ENCODE data around the gene THADA.
"Not testable (repeated sequence)": the region's sequence is repeated elsewhere in the genome, so short reads cannot be mapped to it uniquely, and the experiment has no call there.

Gene THADA

GRCh38 chr2:43199492-43200488, 396.0 kb downstream of the THADA start:
- DNase-seq = peak; percentile 54

GRCh38 chr2:43198263-43198662, 397.6 kb downstream of the THADA start:
- DNase-seq = no peak

GRCh38 chr2:43197588-43197896, 398.3 kb downstream of the THADA start:
- DNase-seq = no peak

- peak; percentile 49 for DNase-seq
Observed at GRCh38 chr2:43196768-43197587, 398.9 kb downstream of the THADA start.

GRCh38 chr2:43194121-43194869, 401.5 kb downstream of the THADA start:
- peak; percentile 76 for DNase-seq

GRCh38 chr2:43193652-43194120, 402.2 kb downstream of the THADA start:
- no peak for DNase-seq

GRCh38 chr2:43192744-43193651, 402.8 kb downstream of the THADA start:
- DNase-seq = no peak

- DNase-seq = no peak
Observed at GRCh38 chr2:43191947-43192516, 403.8 kb downstream of the THADA start.

- no peak for DNase-seq
Observed at GRCh38 chr2:43190311-43191052, 405.4 kb downstream of the THADA start.

GRCh38 chr2:43189861-43190260, 406.0 kb downstream of the THADA start:
- DNase-seq = not testable (repeated sequence)

- no peak for DNase-seq
Observed at GRCh38 chr2:43188561-43189386, 407.1 kb downstream of the THADA start.

- peak; percentile 35 for DNase-seq
Observed at GRCh38 chr2:43186679-43187374, 409.0 kb downstream of the THADA start.

- no peak for DNase-seq
Observed at GRCh38 chr2:43186321-43186678, 409.5 kb downstream of the THADA start.

GRCh38 chr2:43185146-43185545, 410.7 kb downstream of the THADA start:
- no peak for DNase-seq

GRCh38 chr2:43184339-43184895, 411.4 kb downstream of the THADA start:
- peak; percentile 6 for DNase-seq

- no peak for DNase-seq
Observed at GRCh38 chr2:43183743-43184142, 412.1 kb downstream of the THADA start.

- no peak for DNase-seq
Observed at GRCh38 chr2:43180897-43181296, 414.9 kb downstream of the THADA start.
